Smooth muscle cell (in vitro differentiated cells): Measurements from ENCODE around the gene GABBR2. TPM values are rescaled to one million over a fixed set of nuclear protein-coding genes. Genes with fewer than 3 reads are reported as not detected.

Source experiments
- DNase-seq: peaks from one replicate; lab custom pipeline; 2025; ENCODE audit not compliant: unreplicated experiment; lab: John Stamatoyannopoulos, UW
- H2AFZ ChIP-seq: fragments of 200-600 bp; sonication (generic); 2 replicates; pipeline ENCODE4 v1.6.0; 2016; ENCODE audit warnings: antibody characterized with exemption, low read depth, mild to moderate bottlenecking
- H3F3A ChIP-seq: fragments of 200-600 bp; sonication (generic); 2 replicates; pipeline ENCODE4 v1.6.0; 2017; ENCODE audit warnings: antibody characterized with exemption, low read depth
- H3K27ac ChIP-seq: fragments of 200-600 bp; sonication (generic); 2 replicates; pipeline ENCODE4 v1.5.1; 2016; ENCODE audit warnings: low read depth, mild to moderate bottlenecking
- H3K27me3 ChIP-seq: fragments of 200-600 bp; sonication (generic); 2 replicates; pipeline ENCODE4 v1.6.1; 2016; ENCODE audit warnings: low read depth, mild to moderate bottlenecking
- H3K36me3 ChIP-seq: fragments of 200-600 bp; sonication (generic); 2 replicates; pipeline ENCODE4 v1.5.1; 2016; ENCODE audit warnings: low read depth
- H3K4me1 ChIP-seq: fragments of 200-600 bp; sonication (generic); 2 replicates; pipeline ENCODE4 v1.5.1; 2016; ENCODE audit warnings: low read depth
- H3K4me2 ChIP-seq: fragments of 200-600 bp; sonication (generic); 2 replicates; pipeline ENCODE4 v1.6.0; 2016; ENCODE audit warnings: mild to moderate bottlenecking
- H3K4me3 ChIP-seq: fragments of 200-600 bp; sonication (generic); 2 replicates; pipeline ENCODE4 v1.5.1; 2016; ENCODE audit warnings: mild to moderate bottlenecking
- H3K79me2 ChIP-seq: fragments of 200-600 bp; sonication (generic); 2 replicates; pipeline ENCODE4 v1.6.0; 2016; ENCODE audit warnings: low read depth, mild to moderate bottlenecking
- H3K9ac ChIP-seq: fragments of 200-600 bp; sonication (generic); 2 replicates; pipeline ENCODE4 v1.6.0; 2016; ENCODE audit warnings: low read depth
- H3K9me3 ChIP-seq: fragments of 200-600 bp; sonication (generic); replicated peaks from 2 replicates; pipeline ENCODE4 v1.5.1; 2016; ENCODE audit warnings: low read depth
- H4K20me1 ChIP-seq: fragments of 200-600 bp; sonication (generic); 2 replicates; pipeline ENCODE4 v1.6.0; 2016; ENCODE audit warnings: low read depth
- CTCF ChIP-seq: fragments of 200-600 bp; sonication (generic); IDR thresholded peaks from 2 replicates; pipeline ENCODE4 v1.5.1; 2017; ENCODE audit warnings: borderline replicate concordance, mild to moderate bottlenecking, antibody characterized with exemption; ENCODE audit not compliant: insufficient read depth, poor library complexity, severe bottlenecking
- WGBS: methylation state at CpG from one replicate; pipeline ENCODE4 v1.1.7; 2016; ENCODE audit warnings: low lambda C conversion rate; 5-methylcytosine and 5-hydroxymethylcytosine counted together
- polyA plus RNA-seq: library from polyadenylated mRNA; unstranded; fragments of >200 nt; fragmentation: Nextera tagmentation; extraction: Ambion mirVana; gene quantifications from 2 replicates; pipeline ENCODE4 v1.2.1, GENCODE V29; 2016
- total RNA-seq: library from RNA; depleted of rRNA; stranded (reverse); fragments of >200 nt; gene quantifications from 2 replicates; pipeline ENCODE4 v1.2.3, GENCODE V29; 2014

GABBR2 gene
- total and polyA plus RNA-seq, 2 experiments from 2014 or later, result 0.25 TPM; not detected in 1

GRCh38 chr9:98500337-98500919 lies 208.3 kb downstream of the GABBR2 start:
- H3K9ac ChIP-seq, result no peak overlapping the region

DNA sequence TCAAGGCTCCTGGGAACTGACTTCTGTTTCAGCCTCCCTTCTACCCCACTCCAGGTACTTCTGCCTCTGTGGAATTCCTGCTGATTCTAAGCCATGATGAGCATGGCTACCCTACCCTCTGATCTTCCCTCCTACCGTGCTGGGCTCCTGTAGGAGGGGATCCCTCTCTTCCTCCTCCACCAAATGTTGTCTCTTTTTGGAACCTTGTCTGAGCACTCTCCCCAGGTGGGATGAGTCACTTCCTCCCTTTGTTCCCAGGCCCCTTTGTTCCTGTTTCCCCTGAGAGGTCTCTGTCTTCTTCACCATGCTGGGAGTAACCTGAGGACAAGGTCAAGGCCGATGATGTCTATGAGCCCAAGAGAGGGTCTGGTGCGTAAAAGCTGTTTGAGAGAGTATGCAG lies 213.2 kb downstream of the GABBR2 start:
- peaks cover 3% of the 10 kb centered on the region for H3K4me1 ChIP-seq
- no peak overlapping the region for H3K27ac ChIP-seq
- H4K20me1 ChIP-seq, result no peaks in the 10 kb centered on the region
- H3K4me3 ChIP-seq, result no peak overlapping the region
- no peaks in the 10 kb centered on the region for H3F3A ChIP-seq
- no peaks in the 10 kb centered on the region for H3K79me2 ChIP-seq
- TF ChIP-seq CTCF, result no peak
- 90% methylated on average over 3 of the region's 3 CpGs for WGBS
- H3K4me2 ChIP-seq, result no peak overlapping the region
- H3K9me3 ChIP-seq, result no peaks in the 10 kb centered on the region
- H2AFZ ChIP-seq, result no peak overlapping the region
- no peak for DNase-seq
- H3K36me3 ChIP-seq, result no peaks in the 10 kb centered on the region
- H3K9ac ChIP-seq, result no peak overlapping the region
- no peaks in the 10 kb centered on the region for H3K27me3 ChIP-seq

More at GRCh38 chr9:98500337-98500919, 208.3 kb downstream of the GABBR2 start:
- no peak for TF ChIP-seq CTCF
- Histone ChIP-seq H3K27ac (no peak overlapping the region), H4K20me1 (no peaks in the 10 kb centered on the region), H3F3A (no peaks in the 10 kb centered on the region), H3K4me2 (no peak overlapping the region), H2AFZ (no peak overlapping the region), H3K4me3 (no peak overlapping the region), H3K4me1 (no peaks in the 10 kb centered on the region), H3K36me3 (no peaks in the 10 kb centered on the region), H3K9me3 (no peaks in the 10 kb centered on the region), H3K27me3 (no peaks in the 10 kb centered on the region), H3K79me2 (no peaks in the 10 kb centered on the region)
- no peak for DNase-seq
- WGBS, result 94% methylated on average over 7 of the region's 7 CpGs

DNA sequence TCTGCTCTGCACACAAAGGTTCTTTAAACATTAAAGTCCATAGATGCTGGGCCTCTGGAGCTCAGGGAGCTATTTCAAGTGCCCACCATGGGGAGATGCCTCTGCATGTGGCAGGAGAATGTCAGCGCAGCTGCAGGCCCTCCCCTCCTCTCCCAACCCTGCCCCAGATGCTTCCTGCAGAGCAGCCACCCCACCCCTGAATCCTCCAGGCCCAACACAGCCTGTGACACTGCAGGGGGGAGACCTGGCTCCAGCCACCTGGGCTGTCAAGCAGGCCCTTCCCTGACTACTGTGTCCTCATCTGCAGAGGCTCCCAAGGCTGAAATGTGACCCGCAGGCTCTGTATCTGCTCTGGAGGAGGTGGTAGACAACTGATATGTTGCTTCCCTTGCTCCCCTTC lies 213.9 kb downstream of the GABBR2 start:
- DNase-seq, result no peak
- Histone ChIP-seq H3K27me3 (no peaks in the 10 kb centered on the region), H3K9ac (no peak overlapping the region), H3K79me2 (no peaks in the 10 kb centered on the region), H3K27ac (no peak overlapping the region), H3F3A (no peaks in the 10 kb centered on the region), H4K20me1 (no peaks in the 10 kb centered on the region), H2AFZ (no peak overlapping the region), H3K36me3 (no peaks in the 10 kb centered on the region), H3K4me3 (no peak overlapping the region), H3K9me3 (no peaks in the 10 kb centered on the region), H3K4me1 (peaks cover 3% of the 10 kb centered on the region), H3K4me2 (no peak overlapping the region)
- TF ChIP-seq CTCF, result no peak
- 86% methylated on average over 2 of the region's 2 CpGs for WGBS

DNA sequence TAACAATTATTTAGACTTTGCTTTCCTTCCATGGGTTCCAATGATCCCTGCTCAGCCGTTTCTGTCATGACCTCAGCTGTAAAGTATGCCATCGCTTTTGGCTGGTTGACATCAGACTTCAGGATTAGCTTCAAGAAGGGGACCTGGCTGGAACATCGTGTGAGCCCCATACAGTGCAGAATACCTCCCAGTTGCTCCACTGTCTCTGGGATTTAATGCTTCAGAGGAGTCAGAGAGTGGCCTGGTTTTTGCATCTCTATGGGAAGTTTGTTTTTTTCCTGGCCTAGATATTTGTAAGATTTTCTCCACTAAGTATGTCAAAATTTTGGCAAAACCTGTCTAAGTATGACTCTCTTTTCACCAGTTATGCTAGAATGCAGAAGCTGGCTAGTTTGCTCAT lies 216.9 kb downstream of the GABBR2 start:
- H3K27ac ChIP-seq, result peak overlapping the region; percentile 75
- no peaks in the 10 kb centered on the region for H3K27me3 ChIP-seq
- no peak overlapping the region for H3K9ac ChIP-seq
- H3K36me3 ChIP-seq, result no peaks in the 10 kb centered on the region
- H3K4me1 ChIP-seq, result peaks cover 3% of the 10 kb centered on the region
- no peak overlapping the region for H3K4me3 ChIP-seq
- no peaks in the 10 kb centered on the region for H3K79me2 ChIP-seq
- no peak for DNase-seq
- peaks cover 6% of the 10 kb centered on the region for H3F3A ChIP-seq
- no peak for TF ChIP-seq CTCF
- WGBS, result 7% methylated on average over 3 of the region's 3 CpGs
- no peaks in the 10 kb centered on the region for H4K20me1 ChIP-seq
- peak overlapping the region; percentile 22 for H3K4me2 ChIP-seq
- H3K9me3 ChIP-seq, result no peaks in the 10 kb centered on the region
- no peak overlapping the region for H2AFZ ChIP-seq
